HEK293 (cell line): ENCODE measurements around the gene HMCN2.

Source experiments
- BCL6B ChIP-seq: fragments of 450-650 bp; formaldehyde crosslinking; IDR thresholded peaks from 2 replicates; pipeline ENCODE4 v1.5.1; 2017; ENCODE audit warnings: missing biosample characterization, missing genetic modification characterization
- GLIS2 ChIP-seq: fragments of 450-650 bp; formaldehyde crosslinking; IDR thresholded peaks from 2 replicates; pipeline ENCODE4 v1.5.1; 2016; ENCODE audit warnings: missing biosample characterization, missing genetic modification characterization
- HIC1 ChIP-seq: fragments of 450-650 bp; formaldehyde crosslinking; IDR thresholded peaks from 2 replicates; pipeline ENCODE4 v1.5.1; 2016; ENCODE audit warnings: missing biosample characterization, missing genetic modification characterization
- KLF9 ChIP-seq: fragments of 450-650 bp; formaldehyde crosslinking; IDR thresholded peaks from 2 replicates; pipeline ENCODE4 v1.5.1; 2016; ENCODE audit warnings: missing biosample characterization, missing genetic modification characterization, low read depth
- PATZ1 ChIP-seq: fragments of 450-650 bp; formaldehyde crosslinking; IDR thresholded peaks from 2 replicates; pipeline ENCODE4 v1.5.1; 2016; ENCODE audit warnings: missing biosample characterization, missing genetic modification characterization
- SCRT2 ChIP-seq: fragments of 450-650 bp; formaldehyde crosslinking; IDR thresholded peaks from 2 replicates; pipeline ENCODE4 v1.5.1; 2016; ENCODE audit warnings: missing biosample characterization, missing genetic modification characterization
- ZBTB10 ChIP-seq: fragments of 450-650 bp; formaldehyde crosslinking; IDR thresholded peaks from 2 replicates; pipeline ENCODE4 v1.5.1; 2016; ENCODE audit warnings: missing biosample characterization, missing genetic modification characterization
- ZBTB6 ChIP-seq: fragments of 450-650 bp; formaldehyde crosslinking; IDR thresholded peaks from 2 replicates; pipeline ENCODE4 v1.5.1; 2017; ENCODE audit warnings: missing biosample characterization, missing genetic modification characterization
- ZFHX2 ChIP-seq: fragments of 450-650 bp; formaldehyde crosslinking; conservative IDR thresholded peaks from 2 replicates; pipeline ENCODE4 v1.5.1; 2016; ENCODE audit warnings: missing biosample characterization, missing genetic modification characterization
- ZNF114 ChIP-seq: fragments of 450-650 bp; formaldehyde crosslinking; IDR thresholded peaks from 2 replicates; pipeline ENCODE4 v1.5.0; 2017; ENCODE audit warnings: missing biosample characterization, missing genetic modification characterization
- ZNF140 ChIP-seq: fragments of 450-650 bp; formaldehyde crosslinking; IDR thresholded peaks from 2 replicates; pipeline ENCODE4 v1.5.1; 2016; ENCODE audit warnings: missing biosample characterization, missing genetic modification characterization
- ZNF202 ChIP-seq: fragments of 450-650 bp; formaldehyde crosslinking; IDR thresholded peaks from 2 replicates; pipeline ENCODE4 v1.5.1; 2016; ENCODE audit warnings: missing biosample characterization, missing genetic modification characterization, borderline replicate concordance
- ZNF423 ChIP-seq: fragments of 450-650 bp; formaldehyde crosslinking; IDR thresholded peaks from 2 replicates; pipeline ENCODE4 v1.5.1; 2016; ENCODE audit warnings: missing biosample characterization, missing genetic modification characterization
- ZNF510 ChIP-seq: fragments of 450-650 bp; formaldehyde crosslinking; IDR thresholded peaks from 2 replicates; pipeline ENCODE4 v1.5.1; 2018; ENCODE audit warnings: mild to moderate bottlenecking, missing genetic modification characterization, missing biosample characterization; ENCODE audit not compliant: insufficient replicate concordance
- ZNF529 ChIP-seq: fragments of 450-650 bp; formaldehyde crosslinking; IDR thresholded peaks from 2 replicates; pipeline ENCODE4 v1.5.1; 2017; ENCODE audit warnings: missing genetic modification characterization, missing biosample characterization; ENCODE audit not compliant: insufficient replicate concordance
- ZNF580 ChIP-seq: fragments of 450-650 bp; formaldehyde crosslinking; IDR thresholded peaks from 2 replicates; pipeline ENCODE4 v1.5.1; 2016; ENCODE audit warnings: missing biosample characterization, missing genetic modification characterization
- ZNF610 ChIP-seq: fragments of 450-650 bp; formaldehyde crosslinking; IDR thresholded peaks from 2 replicates; pipeline ENCODE4 v1.5.1; 2016; ENCODE audit warnings: missing biosample characterization, missing genetic modification characterization, borderline replicate concordance
- ZNF658 ChIP-seq: fragments of 450-650 bp; formaldehyde crosslinking; IDR thresholded peaks from 2 replicates; pipeline ENCODE4; 2016; ENCODE audit warnings: missing biosample characterization, missing genetic modification characterization
- ZNF660 ChIP-seq: fragments of 450-650 bp; IDR thresholded peaks from 2 replicates; pipeline ENCODE4 v1.5.1; 2018; ENCODE audit warnings: missing biosample characterization, mild to moderate bottlenecking, missing genetic modification characterization
- ZNF670 ChIP-seq: fragments of 450-650 bp; formaldehyde crosslinking; IDR thresholded peaks from 2 replicates; pipeline ENCODE4 v1.5.1; 2016; ENCODE audit warnings: missing biosample characterization, missing genetic modification characterization, low read depth
- ZNF785 ChIP-seq: fragments of 450-650 bp; formaldehyde crosslinking; IDR thresholded peaks from 2 replicates; pipeline ENCODE4 v1.5.1; 2016; ENCODE audit warnings: missing biosample characterization, missing genetic modification characterization
- ZNF791 ChIP-seq: fragments of 450-650 bp; formaldehyde crosslinking; IDR thresholded peaks from 2 replicates; pipeline ENCODE4 v1.5.1; 2016; ENCODE audit warnings: missing biosample characterization, missing genetic modification characterization
- ZNF843 ChIP-seq: fragments of 450-650 bp; formaldehyde crosslinking; IDR thresholded peaks from 2 replicates; pipeline ENCODE4 v1.5.1; 2016; ENCODE audit warnings: missing biosample characterization, missing genetic modification characterization

HMCN2 gene

GRCh38 chr9:130461218-130461630 lies 195.7 kb downstream of the HMCN2 start (continued):
- TF ChIP-seq HIC1 (tag by site-specific recombination): no peak
- no peak for TF ChIP-seq ZNF202
- TF ChIP-seq ZNF510 (tag by site-specific recombination): no peak
- TF ChIP-seq ZBTB10: peak; percentile 80
- no peak for TF ChIP-seq SCRT2
- peak; percentile 36; the same call in 1 of the 2 replicates for TF ChIP-seq GLIS2
- no peak for TF ChIP-seq ZBTB6
- no peak for TF ChIP-seq ZNF140
- TF ChIP-seq KLF9: peak; percentile 45
- TF ChIP-seq BCL6B (tag by site-specific recombination): no peak
- TF ChIP-seq ZNF610 (tag by site-specific recombination): no peak
- TF ChIP-seq ZNF580 (tag by site-specific recombination): no peak
- TF ChIP-seq ZNF658 (tag by site-specific recombination): no peak
- peak; percentile 79 for TF ChIP-seq PATZ1 (tag by site-specific recombination)
- TF ChIP-seq ZNF785: no peak
- no peak for TF ChIP-seq ZNF670 (tag by site-specific recombination)
- no peak for TF ChIP-seq ZNF423 (tag by site-specific recombination)
- TF ChIP-seq ZNF529 (tag by site-specific recombination): no peak
- no peak for TF ChIP-seq ZNF660 (tag by site-specific recombination)
- no peak for TF ChIP-seq ZFHX2
- TF ChIP-seq ZNF843 (tag by site-specific recombination): no peak
- no peak for TF ChIP-seq ZNF791 (tag by site-specific recombination)
- TF ChIP-seq ZNF114: no peak
- TF ChIP-seq, all 188 proteins: peak for 20
